HG02981 (cell line): ENCODE measurements around the gene TRIM44.
"Not testable (repeated sequence)": the region's sequence is repeated elsewhere in the genome, so short reads cannot be mapped to it uniquely, and the experiment has no call there.

Source experiments
- ATAC-seq: cut with Tn5 transposase; IDR thresholded peaks from one replicate; pipeline ENCODE4 v1.9.1; 2021; ENCODE audit warnings: mild to moderate bottlenecking, moderate library complexity; ENCODE audit not compliant: unreplicated experiment

TRIM44 gene

DNA sequence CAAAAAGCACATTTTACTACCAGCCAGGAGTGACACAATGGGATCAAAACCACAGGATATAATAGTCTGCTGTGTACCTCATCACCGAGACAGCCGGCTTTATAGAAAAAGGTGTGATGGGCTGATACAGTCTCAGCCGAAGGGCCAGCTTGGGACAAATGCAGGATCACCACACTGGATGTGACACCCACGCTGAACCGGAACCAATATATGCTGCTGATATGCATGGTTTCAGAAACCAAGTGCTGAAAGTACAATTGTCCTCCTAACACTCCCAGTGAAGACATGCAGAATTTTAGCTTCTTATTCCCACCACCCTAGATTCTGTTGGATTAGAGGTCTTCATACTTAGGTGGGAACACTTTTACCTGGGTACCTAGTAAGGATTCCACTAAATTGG lies 184.3 kb downstream of the TRIM44 start:
- ATAC-seq = no peak

DNA sequence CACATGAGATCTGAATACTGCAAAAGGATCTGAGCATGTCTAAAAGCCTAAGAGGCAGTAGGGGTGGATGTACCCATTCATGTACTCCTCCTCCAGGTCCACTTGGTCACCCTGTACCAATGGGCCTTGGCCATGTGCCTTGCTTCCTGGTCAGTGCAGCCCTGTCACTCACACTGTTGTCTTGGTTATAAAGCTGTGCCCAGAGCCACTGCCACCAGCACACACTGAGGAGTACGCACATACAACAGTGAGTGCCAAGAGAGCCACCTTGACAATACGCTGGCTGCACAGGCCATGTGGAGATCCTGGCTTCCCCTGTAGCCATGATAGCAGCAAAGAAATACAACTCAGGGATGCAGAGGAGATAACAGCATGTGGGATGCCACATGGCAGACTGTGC lies 184.9 kb downstream of the TRIM44 start:
- no peak for ATAC-seq

DNA sequence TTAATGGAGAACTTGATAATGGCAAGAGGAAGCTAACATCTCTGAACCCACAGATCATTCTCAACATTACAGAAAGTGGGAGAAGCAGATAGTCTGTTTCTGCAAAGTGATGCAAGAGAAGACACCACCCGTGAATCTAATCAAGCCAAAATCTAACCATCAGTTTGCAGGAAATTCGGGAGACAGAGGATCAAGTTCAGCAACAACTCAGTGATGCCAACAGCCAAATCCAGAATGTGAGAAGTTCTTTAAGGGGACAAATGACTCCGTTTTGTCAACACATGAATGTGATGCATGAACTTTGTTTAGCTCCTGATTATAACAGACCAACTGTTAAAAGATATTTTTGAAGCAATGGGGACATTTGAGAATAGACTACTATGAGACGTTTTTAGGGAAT lies 186.0 kb downstream of the TRIM44 start:
- no peak for ATAC-seq

GRCh38 chr11:35850191-35850590 lies 187.6 kb downstream of the TRIM44 start:
- no peak for ATAC-seq

GRCh38 chr11:35851342-35851741 lies 188.8 kb downstream of the TRIM44 start:
- ATAC-seq = no peak

GRCh38 chr11:35852056-35852455 lies 189.5 kb downstream of the TRIM44 start:
- ATAC-seq = no peak

GRCh38 chr11:35853971-35854370 lies 191.4 kb downstream of the TRIM44 start:
- no peak for ATAC-seq

- ATAC-seq = no peak
Measured at GRCh38 chr11:35855671-35856070, 193.1 kb downstream of the TRIM44 start.

- no peak for ATAC-seq
Measured at GRCh38 chr11:35856259-35856658, 193.7 kb downstream of the TRIM44 start.

DNA sequence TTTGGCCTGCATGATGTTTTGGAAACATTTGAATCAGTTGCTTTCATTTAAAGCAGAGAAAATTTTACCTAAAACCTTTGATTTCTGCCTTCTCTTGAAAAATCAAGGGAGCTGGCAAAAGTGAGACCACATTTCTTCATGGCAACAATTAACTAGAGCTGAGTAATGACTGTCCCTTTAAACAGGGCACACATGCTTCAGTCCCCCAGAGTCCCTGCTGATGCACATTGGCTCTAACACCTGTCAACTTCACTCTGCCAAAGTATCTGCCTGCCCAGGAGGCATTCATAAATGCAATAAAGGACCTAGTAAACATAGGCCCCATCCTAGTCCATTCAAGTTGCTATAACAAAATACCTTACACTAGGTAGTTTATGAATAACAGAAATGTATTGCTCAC lies 194.2 kb downstream of the TRIM44 start:
- no peak for ATAC-seq

- no peak for ATAC-seq
Measured at GRCh38 chr11:35857922-35858321, 195.3 kb downstream of the TRIM44 start.

DNA sequence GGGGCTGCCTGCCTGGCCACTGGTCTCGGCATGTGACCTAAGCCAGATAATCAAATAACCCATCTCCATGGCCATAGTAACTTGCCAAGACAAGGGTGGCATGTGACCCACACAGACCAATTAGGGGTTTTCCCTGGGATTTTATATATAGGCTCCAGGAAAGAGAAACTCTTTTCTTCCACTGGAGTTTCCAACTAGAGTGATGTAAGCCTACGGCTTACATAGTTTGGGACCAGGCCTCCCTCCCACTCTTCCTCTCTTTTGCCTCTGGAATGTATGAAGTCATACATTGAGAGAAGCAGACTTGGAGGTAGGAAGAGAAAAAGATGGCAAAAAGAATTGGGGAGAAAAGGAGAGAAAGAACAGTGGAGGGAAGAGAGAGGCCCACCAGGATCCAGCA lies 196.7 kb downstream of the TRIM44 start:
- ATAC-seq = no peak

- ATAC-seq = not testable (repeated sequence)
Measured at GRCh38 chr11:35860194-35860593, 197.6 kb downstream of the TRIM44 start.

GRCh38 chr11:35861191-35861590 lies 198.6 kb downstream of the TRIM44 start:
- ATAC-seq = no peak

- ATAC-seq = no peak
Measured at GRCh38 chr11:35862666-35863065, 200.1 kb downstream of the TRIM44 start.

- no peak for ATAC-seq
Measured at GRCh38 chr11:35864131-35864530, 201.6 kb downstream of the TRIM44 start.

DNA sequence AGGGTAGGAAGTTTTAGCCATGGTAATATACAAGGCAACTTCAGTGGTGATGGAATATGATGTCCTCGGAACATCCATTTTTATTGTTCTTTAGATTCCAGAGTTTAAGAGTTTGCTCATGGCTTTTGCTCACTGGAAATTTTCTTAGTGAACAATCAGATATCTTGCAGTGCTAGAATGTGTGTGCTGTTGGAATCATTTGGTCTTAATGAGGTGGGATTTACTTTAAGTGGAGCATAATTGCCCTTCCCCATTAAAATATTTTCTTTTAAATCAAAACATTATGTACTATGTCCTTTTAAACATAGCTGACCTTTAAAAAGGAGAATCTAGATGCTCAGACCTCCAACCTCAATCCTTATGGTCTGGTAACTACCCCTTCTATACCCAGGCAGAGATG lies 204.0 kb downstream of the TRIM44 start:
- no peak for ATAC-seq
